ENCODE measurements around the gene MSI2.

DNA sequence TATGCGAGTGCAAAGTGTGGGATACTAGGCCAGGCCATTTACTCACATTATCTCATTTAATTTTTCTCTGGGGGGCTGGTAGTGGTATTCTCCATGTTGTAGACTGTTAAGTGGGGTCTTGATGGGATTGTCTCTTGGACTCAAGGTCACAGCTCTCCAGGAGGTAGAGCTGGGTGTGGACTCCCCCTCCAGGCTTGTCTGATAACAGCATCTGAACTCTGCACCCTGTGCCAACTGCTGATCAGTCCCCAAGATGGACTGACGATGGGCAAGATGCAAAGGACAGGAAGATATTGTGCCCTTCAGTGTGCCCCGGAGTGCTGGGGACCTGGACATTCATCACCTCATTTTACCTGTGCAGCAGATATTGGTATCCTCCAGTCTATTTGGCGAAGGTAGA is 147.8 kb downstream of the MSI2 start:
- no peak for TF ChIP-seq RBM14 (IDR thresholded peaks at IDR 0.05; ENCODE audit: borderline replicate concordance, insufficient read depth, low read depth, low read length)
- TF ChIP-seq, protein P1, sequence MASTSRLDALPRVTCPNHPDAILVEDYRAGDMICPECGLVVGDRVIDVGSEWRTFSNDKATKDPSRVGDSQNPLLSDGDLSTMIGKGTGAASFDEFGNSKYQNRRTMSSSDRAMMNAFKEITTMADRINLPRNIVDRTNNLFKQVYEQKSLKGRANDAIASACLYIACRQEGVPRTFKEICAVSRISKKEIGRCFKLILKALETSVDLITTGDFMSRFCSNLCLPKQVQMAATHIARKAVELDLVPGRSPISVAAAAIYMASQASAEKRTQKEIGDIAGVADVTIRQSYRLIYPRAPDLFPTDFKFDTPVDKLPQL (IDR thresholded peaks at IDR 0.05; ENCODE audit: extremely low read depth, insufficient read length), result no peak
- no peak for TF ChIP-seq SREBF2 (CRISPR knock-in tag; IDR thresholded peaks at IDR 0.05)
- TF ChIP-seq ZFP91 (CRISPR knock-in tag; IDR thresholded peaks at IDR 0.05), result no peak
- no peak for TF ChIP-seq ZZZ3 (IDR thresholded peaks at IDR 0.05)
- TF ChIP-seq MTF1 (CRISPR knock-in tag; IDR thresholded peaks at IDR 0.05; ENCODE audit: borderline replicate concordance), result no peak
- no peak for TF ChIP-seq POLR2A (conservative IDR thresholded peaks at IDR 0.05)
- no peak for TF ChIP-seq ZNF274 (IDR thresholded peaks at IDR 0.05; ENCODE audit: borderline replicate concordance, low read depth, low read length)
- no peak for TF ChIP-seq CHD2 (IDR thresholded peaks at IDR 0.05; ENCODE audit: low read depth, low read length)
- no peak for TF ChIP-seq CREB1 (IDR thresholded peaks at IDR 0.05)
- TF ChIP-seq CREB1 (CRISPR knock-in tag; IDR thresholded peaks at IDR 0.05), result no peak
- TF ChIP-seq, protein P2, sequence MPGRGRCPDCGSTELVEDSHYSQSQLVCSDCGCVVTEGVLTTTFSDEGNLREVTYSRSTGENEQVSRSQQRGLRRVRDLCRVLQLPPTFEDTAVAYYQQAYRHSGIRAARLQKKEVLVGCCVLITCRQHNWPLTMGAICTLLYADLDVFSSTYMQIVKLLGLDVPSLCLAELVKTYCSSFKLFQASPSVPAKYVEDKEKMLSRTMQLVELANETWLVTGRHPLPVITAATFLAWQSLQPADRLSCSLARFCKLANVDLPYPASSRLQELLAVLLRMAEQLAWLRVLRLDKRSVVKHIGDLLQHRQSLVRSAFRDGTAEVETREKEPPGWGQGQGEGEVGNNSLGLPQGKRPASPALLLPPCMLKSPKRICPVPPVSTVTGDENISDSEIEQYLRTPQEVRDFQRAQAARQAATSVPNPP (IDR thresholded peaks at IDR 0.05; ENCODE audit: borderline replicate concordance, insufficient read depth, insufficient read length), result no peak
- no peak for TF ChIP-seq TAF1 (IDR thresholded peaks at IDR 0.05; ENCODE audit: control insufficient read depth, extremely low read depth, insufficient read depth, low read length, severe bottlenecking)
- TF ChIP-seq MNT (conservative IDR thresholded peaks at IDR 0.05), result no peak
- TF ChIP-seq CEBPB (tag; IDR thresholded peaks at IDR 0.05), result no peak

Measured in K562 (cell line).